HepG2 (cell line): ENCODE results near the gene ATXN1L. TPM values are rescaled to one million over a fixed set of nuclear protein-coding genes. Genes with fewer than 3 reads are reported as not detected.
A peak's percentile ranks its signal among the peaks of the same experiment; 100 is the strongest.

ENCODE experiments used
- ARNT2 ChIP-seq: sonication (generic); formaldehyde crosslinking; IDR thresholded peaks from 2 replicates; pipeline ENCODE4 v1.8.0; 2022; ENCODE audit warnings: mild to moderate bottlenecking, low read depth, missing genetic modification reagents, moderate library complexity
- FOXK1 ChIP-seq: sonication (generic); formaldehyde crosslinking; IDR thresholded peaks from 2 replicates; pipeline ENCODE4 v1.4.0; 2020; ENCODE audit warnings: low read depth, missing genetic modification reagents, borderline replicate concordance
- GFI1 ChIP-seq: sonication (generic); formaldehyde crosslinking; IDR thresholded peaks from 2 replicates; pipeline ENCODE4 v1.5.0; 2020; ENCODE audit warnings: missing genetic modification reagents, mild to moderate bottlenecking, borderline replicate concordance
- IRF2 ChIP-seq: IDR thresholded peaks from 2 replicates; pipeline ENCODE4 v1.6.1; 2018; ENCODE audit warnings: missing genetic modification reagents, missing compliant biosample characterization
- LCORL ChIP-seq, 2 experiments: fragments of 450-650 bp in 1 of 2; sonication (generic) in 1 of 2; formaldehyde crosslinking in 1 of 2; IDR thresholded peaks; 2 replicates each; pipeline versions ENCODE4 v1.5.0 to v1.6.1; 2017 to 2020; ENCODE audit warnings: antibody characterized with exemption in 1 of 2, missing genetic modification reagents in 1 of 2
- MAFF ChIP-seq: IDR thresholded peaks from 2 replicates; pipeline ENCODE4 v1.6.1; 2011; ENCODE audit warnings: low read depth, low read length, improper control_type of control experiment
- MAFK ChIP-seq, 2 experiments: IDR thresholded peaks in 1 of 2; conservative IDR thresholded peaks in 1 of 2; 2 replicates each; pipeline ENCODE4 v1.6.1; 2011; ENCODE audit warnings: improper control_type of control experiment in 2 of 2, low read length in 2 of 2
- MIXL1 ChIP-seq: IDR thresholded peaks from 2 replicates; pipeline ENCODE4 v1.6.1; 2016
- MTA1 ChIP-seq: sonication (generic); formaldehyde crosslinking; IDR thresholded peaks from 2 replicates; pipeline ENCODE4 v1.4.0; 2020; ENCODE audit warnings: missing genetic modification reagents, mild to moderate bottlenecking, borderline replicate concordance
- PHF21A ChIP-seq: sonication (generic); formaldehyde crosslinking; IDR thresholded peaks from 2 replicates; pipeline ENCODE4 v1.5.0; 2020; ENCODE audit warnings: mild to moderate bottlenecking, missing genetic modification reagents
- RAD21 ChIP-seq: fragments of 450-650 bp; formaldehyde crosslinking; IDR thresholded peaks from 2 replicates; pipeline ENCODE4 v1.5.0; 2020; ENCODE audit warnings: mild to moderate bottlenecking
- REPIN1 ChIP-seq: sonication (generic); formaldehyde crosslinking; IDR thresholded peaks from 2 replicates; pipeline ENCODE4 v1.8.0; 2022; ENCODE audit warnings: missing genetic modification reagents, low read depth, mild to moderate bottlenecking, borderline replicate concordance
- SIN3A ChIP-seq: IDR thresholded peaks from 2 replicates; pipeline ENCODE4 v1.6.1; 2011; ENCODE audit warnings: low read depth, mild to moderate bottlenecking, control low read depth, low read length, borderline replicate concordance
- TARDBP ChIP-seq: sonication (generic); formaldehyde crosslinking; IDR thresholded peaks from 2 replicates; pipeline ENCODE4 v1.8.0; 2022; ENCODE audit warnings: mild to moderate bottlenecking, missing genetic modification reagents
- TBX2 ChIP-seq: sonication (generic); formaldehyde crosslinking; IDR thresholded peaks from 2 replicates; pipeline ENCODE4 v1.5.0; 2020; ENCODE audit warnings: missing genetic modification reagents, mild to moderate bottlenecking, borderline replicate concordance
- ZBTB20 ChIP-seq: sonication (generic); formaldehyde crosslinking; IDR thresholded peaks from 2 replicates; pipeline ENCODE4 v1.8.1; 2023; ENCODE audit warnings: missing genetic modification reagents, low read depth, mild to moderate bottlenecking, borderline replicate concordance
- ZNF263 ChIP-seq: sonication (generic); formaldehyde crosslinking; IDR thresholded peaks from 2 replicates; pipeline ENCODE4 v1.4.0; 2020; ENCODE audit warnings: missing genetic modification reagents
- ZNF292 ChIP-seq: sonication (generic); formaldehyde crosslinking; IDR thresholded peaks from 2 replicates; pipeline ENCODE4 v1.8.1; 2022; ENCODE audit warnings: mild to moderate bottlenecking, low read depth, missing genetic modification reagents, borderline replicate concordance
- ZNF510 ChIP-seq: sonication (generic); formaldehyde crosslinking; IDR thresholded peaks from 2 replicates; pipeline ENCODE4 v1.4.0; 2020; ENCODE audit warnings: low read depth, mild to moderate bottlenecking, missing genetic modification reagents
- ZNF678 ChIP-seq: sonication (generic); formaldehyde crosslinking; IDR thresholded peaks from 2 replicates; pipeline ENCODE4 v1.4.0; 2020; ENCODE audit warnings: mild to moderate bottlenecking, missing genetic modification reagents
- ZNF768 ChIP-seq: sonication (generic); formaldehyde crosslinking; IDR thresholded peaks from 2 replicates; pipeline ENCODE4 v1.4.0; 2020; ENCODE audit warnings: missing genetic modification reagents
- ZNF775 ChIP-seq: sonication (generic); formaldehyde crosslinking; IDR thresholded peaks from 2 replicates; pipeline ENCODE4 v1.4.0; 2020; ENCODE audit warnings: missing genetic modification reagents, mild to moderate bottlenecking, moderate library complexity, borderline replicate concordance
- ZNF782 ChIP-seq: sonication (generic); formaldehyde crosslinking; IDR thresholded peaks from 2 replicates; pipeline ENCODE4 v1.4.0; 2020; ENCODE audit warnings: missing genetic modification reagents, mild to moderate bottlenecking, borderline replicate concordance
- polyA plus RNA-seq, 8 experiments: library from polyadenylated mRNA; depleted of rRNA in 3 of 8; stranded (reverse) in 7 of 8; unstranded in 1 of 8; fragments of >200 nt; fragmentation: Illumina TruSeq in 4 of 8; extraction: Trizol in 4 of 8; gene quantifications; 2 replicates each; pipeline versions ENCODE4 v1.2.1 to v1.2.3, GENCODE V29; 2011 to 2016; ENCODE audit warnings: low read depth in 4 of 8, missing spikeins in 1 of 8, mixed read lengths in 1 of 8; ENCODE audit not compliant: insufficient read depth in 1 of 8
- total RNA-seq, 5 experiments: library from RNA; depleted of rRNA; stranded (reverse); fragments of >200 nt; fragmentation: Illumina TruSeq; extraction: Trizol; gene quantifications; 2 replicates each; pipeline ENCODE4 v1.2.3, GENCODE V29; 2016; ENCODE audit warnings: low read depth in 1 of 5
- TF ChIP-seq, protein P1 (sequence below): sonication (generic); IDR thresholded peaks from 2 replicates; pipeline ENCODE4 v1.6.1; 2016; ENCODE audit warnings: low read depth, borderline replicate concordance
- TF ChIP-seq, protein P2 (sequence below): IDR thresholded peaks from 2 replicates; pipeline ENCODE4 v1.6.1; 2012; ENCODE audit warnings: low read depth, low read length, improper control_type of control experiment
- TF ChIP-seq, protein P3 (sequence below): sonication (generic); formaldehyde crosslinking; IDR thresholded peaks from 2 replicates; pipeline ENCODE4 v1.8.1; 2023; ENCODE audit warnings: mild to moderate bottlenecking, moderate library complexity, missing genetic modification reagents

Gene ATXN1L
- total and polyA plus RNA-seq, 2 of the 13 experiments (the other 11 are each of a cell fraction or from before 2014, with no cell fraction given): 20.0 to 22.4 TPM

DNA sequence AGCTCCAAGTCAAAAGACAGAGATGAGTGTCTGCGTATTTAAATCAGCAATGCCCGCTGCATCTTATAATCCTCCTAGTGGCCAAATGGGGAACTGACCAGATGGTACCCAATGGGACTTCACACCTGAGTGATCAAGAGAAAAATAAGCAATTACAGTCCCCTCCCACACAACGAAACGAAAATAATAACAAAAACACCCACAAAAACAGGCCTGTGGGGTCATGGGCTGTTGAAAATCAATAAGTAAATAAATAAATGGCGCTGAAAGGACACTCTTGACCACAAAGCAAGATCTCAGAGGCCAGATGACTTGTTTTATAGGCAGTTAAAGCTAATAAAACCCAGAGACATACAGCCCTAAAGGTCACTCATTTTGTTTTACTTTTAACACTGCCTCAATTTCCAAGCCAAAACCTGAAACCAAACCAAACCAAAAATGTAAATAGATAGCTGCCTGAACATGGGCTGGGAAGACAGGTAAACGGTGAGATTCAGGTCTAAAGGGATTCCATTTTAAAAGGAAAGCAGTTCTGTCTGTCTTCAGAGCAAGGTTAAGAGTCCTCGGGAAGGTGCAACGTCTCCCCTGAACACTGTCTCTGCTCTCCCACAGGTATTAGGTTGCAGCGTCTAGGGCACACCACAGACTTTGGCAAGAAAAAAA lies 36.9 kb downstream of the ATXN1L start (continued):
- TF ChIP-seq, protein P1, sequence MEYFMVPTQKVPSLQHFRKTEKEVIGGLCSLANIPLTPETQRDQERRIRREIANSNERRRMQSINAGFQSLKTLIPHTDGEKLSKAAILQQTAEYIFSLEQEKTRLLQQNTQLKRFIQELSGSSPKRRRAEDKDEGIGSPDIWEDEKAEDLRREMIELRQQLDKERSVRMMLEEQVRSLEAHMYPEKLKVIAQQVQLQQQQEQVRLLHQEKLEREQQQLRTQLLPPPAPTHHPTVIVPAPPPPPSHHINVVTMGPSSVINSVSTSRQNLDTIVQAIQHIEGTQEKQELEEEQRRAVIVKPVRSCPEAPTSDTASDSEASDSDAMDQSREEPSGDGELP: peak; percentile 29; the same call in 1 of the 2 replicates
- TF ChIP-seq ZNF292 (no peak), ZNF510 (CRISPR knock-in tag) (0 out of 2 replicates have a peak, but pooled peaks have one; percentile 46), ZNF782 (CRISPR knock-in tag) (0 out of 2 replicates have a peak, but pooled peaks have one; percentile 43), ZNF768 (CRISPR knock-in tag) (no peak), ZNF263 (CRISPR knock-in tag) (no peak), PHF21A (CRISPR knock-in tag) (peak; percentile 28; the same call in 1 of the 2 replicates), FOXK1 (0 out of 2 replicates have a peak, but pooled peaks have one; percentile 3), ARNT2 (CRISPR knock-in tag) (0 out of 2 replicates have a peak, but pooled peaks have one; percentile 27), ZNF775 (CRISPR knock-in tag) (0 out of 2 replicates have a peak, but pooled peaks have one; percentile 56), SIN3A (0 out of 2 replicates have a peak, but pooled peaks have one; percentile 25), MTA1 (CRISPR knock-in tag) (no peak), ZNF678 (CRISPR knock-in tag) (no peak), TARDBP (CRISPR knock-in tag) (0 out of 2 replicates have a peak, but pooled peaks have one; percentile 25), MAFK (conservative IDR thresholded peaks at IDR 0.05 in 1 of 2, IDR thresholded peaks at IDR 0.05 in 1 of 2; ENCODE audit: low read length in 2 of 2) (no peak), ZBTB20 (CRISPR knock-in tag) (no peak), REPIN1 (0 out of 2 replicates have a peak, but pooled peaks have one; percentile 41), MAFF (no peak), RAD21 (CRISPR knock-in tag) (0 out of 2 replicates have a peak, but pooled peaks have one; percentile 10), LCORL (IDR thresholded peaks at IDR 0.05) (no peak), LCORL (CRISPR knock-in tag; IDR thresholded peaks at IDR 0.05) (0 out of 2 replicates have a peak, but pooled peaks have one; percentile 13), IRF2 (CRISPR knock-in tag) (0 out of 2 replicates have a peak, but pooled peaks have one; percentile 22), GFI1 (CRISPR knock-in tag) (0 out of 2 replicates have a peak, but pooled peaks have one; percentile 20), MIXL1 (peak; percentile 11; the same call in 1 of the 2 replicates), TBX2 (0 out of 2 replicates have a peak, but pooled peaks have one; percentile 39)
- TF ChIP-seq, protein P2, sequence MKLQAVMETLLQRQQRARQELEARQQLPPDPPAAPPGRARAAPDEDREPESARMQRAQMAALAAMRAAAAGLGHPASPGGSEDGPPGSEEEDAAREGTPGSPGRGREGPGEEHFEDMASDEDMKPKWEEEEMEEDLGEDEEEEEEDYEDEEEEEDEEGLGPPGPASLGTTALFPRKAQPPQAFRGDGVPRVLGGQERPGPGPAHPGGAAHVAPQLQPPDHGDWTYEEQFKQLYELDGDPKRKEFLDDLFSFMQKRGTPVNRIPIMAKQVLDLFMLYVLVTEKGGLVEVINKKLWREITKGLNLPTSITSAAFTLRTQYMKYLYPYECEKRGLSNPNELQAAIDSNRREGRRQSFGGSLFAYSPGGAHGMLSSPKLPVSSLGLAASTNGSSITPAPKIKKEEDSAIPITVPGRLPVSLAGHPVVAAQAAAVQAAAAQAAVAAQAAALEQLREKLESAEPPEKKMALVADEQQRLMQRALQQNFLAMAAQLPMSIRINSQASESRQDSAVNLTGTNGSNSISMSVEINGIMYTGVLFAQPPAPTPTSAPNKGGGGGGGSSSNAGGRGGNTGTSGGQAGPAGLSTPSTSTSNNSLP: peak; percentile 96
- TF ChIP-seq, protein P3, sequence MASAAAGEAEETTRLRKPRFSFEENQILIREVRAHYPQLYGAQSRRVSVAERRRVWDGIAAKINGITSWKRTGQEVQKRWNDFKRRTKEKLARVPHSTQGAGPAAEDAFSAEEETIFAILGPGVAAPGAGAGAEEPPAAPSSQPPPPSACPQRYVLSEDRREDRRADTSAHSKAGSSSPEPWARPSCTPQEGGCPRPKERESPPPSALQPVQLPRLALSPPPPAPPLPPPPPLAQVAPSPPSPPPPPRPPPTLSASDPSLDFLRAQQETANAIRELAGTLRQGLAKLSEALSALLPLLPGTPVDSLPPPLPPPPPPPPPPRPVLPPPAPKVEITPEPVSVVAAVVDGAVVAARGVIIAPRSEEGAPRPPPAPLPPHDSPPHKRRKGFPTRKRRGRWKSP (CRISPR knock-in tag): 0 out of 2 replicates have a peak, but pooled peaks have one; percentile 10
